Calu3 (cell line): ENCODE measurements around the gene MRPS7. TPM values are rescaled to one million over a fixed set of nuclear protein-coding genes. Genes with fewer than 3 reads are reported as not detected.

Experiments
- BruUV-seq: library from RNA; stranded (reverse); fragments of 400-500 nt; replicated peaks from 2 replicates; lab custom pipeline; 2021; lab: Mats Ljungman, UMichigan
- CTCF ChIA-PET: fragments of 300-600 bp; sonication (Branson Sonifier 250); formaldehyde crosslinking; loops from one replicate; lab custom pipeline; 2022; ENCODE audit warnings: antibody characterized with exemption; lab: Charles Lee
- DNase-seq: peaks from one replicate; pipeline ENCODE4 v3.0.0; 2022
- H3K27ac Mint-ChIP-seq: one replicate; pipeline ENCODE4 v1.8.0; 2022; ENCODE audit warnings: mixed read lengths; ENCODE audit not compliant: unreplicated experiment
- H3K27me3 Mint-ChIP-seq: one replicate; pipeline ENCODE4 v1.8.0; 2022; ENCODE audit warnings: mixed read lengths; ENCODE audit not compliant: unreplicated experiment
- H3K36me3 Mint-ChIP-seq: one replicate; pipeline ENCODE4 v1.8.0; 2022; ENCODE audit warnings: mild to moderate bottlenecking, moderate library complexity, mixed read lengths; ENCODE audit not compliant: insufficient read depth, unreplicated experiment
- H3K4me1 Mint-ChIP-seq: one replicate; pipeline ENCODE4 v1.8.0; 2022; ENCODE audit warnings: mild to moderate bottlenecking, low read depth, mixed read lengths; ENCODE audit not compliant: unreplicated experiment
- H3K4me3 Mint-ChIP-seq: one replicate; pipeline ENCODE4 v1.8.0; 2022; ENCODE audit warnings: mild to moderate bottlenecking, low read depth, moderate library complexity, mixed read lengths; ENCODE audit not compliant: unreplicated experiment
- H3K9me3 Mint-ChIP-seq: one replicate; pipeline ENCODE4 v1.8.0; 2022; ENCODE audit warnings: low read depth, mixed read lengths; ENCODE audit not compliant: unreplicated experiment
- intact Hi-C: fragments of 100-400 bp; cut with micrococcal nuclease; formaldehyde crosslinking; loops from one replicate; pipeline ENCODE4 v1.10.0; 2022; ENCODE audit not compliant: unreplicated experiment
- total RNA-seq: library from RNA; stranded (reverse); gene quantifications from 2 replicates; pipeline ENCODE4 v1.2.3, GENCODE V29; 2022
- TF ChIP-seq, protein P1 (sequence below): fragments of 200-600 bp; IDR thresholded peaks from one replicate; pipeline ENCODE4 v1.8.0; 2022; ENCODE audit warnings: antibody characterized with exemption; ENCODE audit not compliant: unreplicated experiment

The MRPS7 gene
- total RNA-seq, 1 experiment from 2014 or later: 62.0 TPM

DNA sequence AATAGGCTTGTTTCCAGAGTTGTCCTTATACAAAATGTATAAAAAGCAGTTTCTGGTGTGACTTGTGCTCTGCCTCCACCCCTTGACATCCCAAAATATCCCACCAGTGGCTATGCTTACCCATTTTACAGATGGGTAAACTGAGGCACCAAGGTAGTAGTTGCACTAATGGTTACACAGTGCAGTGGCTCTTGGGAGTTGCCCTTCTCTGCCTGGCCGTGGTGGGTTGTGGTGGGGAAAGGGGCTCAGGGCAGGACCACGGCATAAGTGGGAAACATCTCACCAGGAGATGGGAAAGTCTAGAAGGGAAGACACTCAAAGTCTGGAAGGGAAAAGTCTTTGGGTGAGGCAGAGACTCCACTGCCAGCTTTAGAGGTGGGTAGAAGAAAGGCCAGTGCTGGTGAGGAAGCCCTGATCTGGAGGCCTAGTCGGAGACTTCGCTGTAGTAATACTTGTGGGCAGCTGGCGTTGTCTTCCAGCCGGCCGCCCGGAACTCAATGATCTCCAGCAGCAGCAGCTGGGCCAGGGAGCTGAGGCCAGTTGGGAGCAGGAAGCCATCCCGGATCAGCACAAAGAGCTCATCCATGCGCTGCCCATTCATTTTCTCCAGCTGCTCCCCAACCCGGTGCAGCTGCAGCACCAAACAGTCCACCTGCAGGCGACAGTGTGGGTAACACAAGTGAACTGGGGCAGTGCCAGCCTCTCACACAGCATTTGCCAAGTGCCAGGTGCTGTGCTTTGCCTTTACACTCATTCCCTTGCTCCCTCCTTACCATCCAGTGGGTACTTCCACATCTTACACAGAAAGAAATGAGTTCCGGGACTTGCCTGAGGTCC is 4.9 kb downstream of the MRPS7 start:
- no peak for DNase-seq
- Mint-ChIP-seq H3K27me3 (no peaks in the 10 kb centered on the region), H3K9me3 (no peaks in the 10 kb centered on the region), H3K4me3 (no peak overlapping the region), H3K36me3 (peaks cover 73% of the 10 kb centered on the region), H3K4me1 (peaks cover 13% of the 10 kb centered on the region), H3K27ac (no peak overlapping the region)
- CTCF ChIA-PET: no interaction called here
- intact Hi-C loops: no loop called here
- TF ChIP-seq, protein P1, sequence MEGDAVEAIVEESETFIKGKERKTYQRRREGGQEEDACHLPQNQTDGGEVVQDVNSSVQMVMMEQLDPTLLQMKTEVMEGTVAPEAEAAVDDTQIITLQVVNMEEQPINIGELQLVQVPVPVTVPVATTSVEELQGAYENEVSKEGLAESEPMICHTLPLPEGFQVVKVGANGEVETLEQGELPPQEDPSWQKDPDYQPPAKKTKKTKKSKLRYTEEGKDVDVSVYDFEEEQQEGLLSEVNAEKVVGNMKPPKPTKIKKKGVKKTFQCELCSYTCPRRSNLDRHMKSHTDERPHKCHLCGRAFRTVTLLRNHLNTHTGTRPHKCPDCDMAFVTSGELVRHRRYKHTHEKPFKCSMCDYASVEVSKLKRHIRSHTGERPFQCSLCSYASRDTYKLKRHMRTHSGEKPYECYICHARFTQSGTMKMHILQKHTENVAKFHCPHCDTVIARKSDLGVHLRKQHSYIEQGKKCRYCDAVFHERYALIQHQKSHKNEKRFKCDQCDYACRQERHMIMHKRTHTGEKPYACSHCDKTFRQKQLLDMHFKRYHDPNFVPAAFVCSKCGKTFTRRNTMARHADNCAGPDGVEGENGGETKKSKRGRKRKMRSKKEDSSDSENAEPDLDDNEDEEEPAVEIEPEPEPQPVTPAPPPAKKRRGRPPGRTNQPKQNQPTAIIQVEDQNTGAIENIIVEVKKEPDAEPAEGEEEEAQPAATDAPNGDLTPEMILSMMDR: no peak
- no TSS peak for BruUV-seq

DNA sequence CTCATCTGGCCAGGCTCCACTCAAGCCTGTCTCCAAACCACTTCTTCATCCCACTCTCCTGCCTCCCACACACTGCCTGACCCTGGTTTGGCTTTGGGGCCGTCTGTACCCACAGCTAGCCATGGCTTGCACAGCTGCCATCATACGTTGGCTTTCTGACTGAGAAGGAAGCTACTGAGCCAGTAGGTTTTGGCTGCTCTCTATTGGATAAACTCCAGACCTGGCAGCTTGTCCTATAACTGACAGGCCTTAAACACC is 5.4 kb downstream of the MRPS7 start:
- CTCF ChIA-PET: no interaction called here
- H3K4me1 Mint-ChIP-seq: peaks cover 13% of the 10 kb centered on the region
- H3K27me3 Mint-ChIP-seq: no peaks in the 10 kb centered on the region
- H3K36me3 Mint-ChIP-seq: peaks cover 73% of the 10 kb centered on the region
- no TSS peak for BruUV-seq
- intact Hi-C loops: no loop called here
- TF ChIP-seq, protein P1: no peak
- H3K27ac Mint-ChIP-seq: no peak overlapping the region
- H3K4me3 Mint-ChIP-seq: no peak overlapping the region
- DNase-seq: no peak
- H3K9me3 Mint-ChIP-seq: no peaks in the 10 kb centered on the region

DNA sequence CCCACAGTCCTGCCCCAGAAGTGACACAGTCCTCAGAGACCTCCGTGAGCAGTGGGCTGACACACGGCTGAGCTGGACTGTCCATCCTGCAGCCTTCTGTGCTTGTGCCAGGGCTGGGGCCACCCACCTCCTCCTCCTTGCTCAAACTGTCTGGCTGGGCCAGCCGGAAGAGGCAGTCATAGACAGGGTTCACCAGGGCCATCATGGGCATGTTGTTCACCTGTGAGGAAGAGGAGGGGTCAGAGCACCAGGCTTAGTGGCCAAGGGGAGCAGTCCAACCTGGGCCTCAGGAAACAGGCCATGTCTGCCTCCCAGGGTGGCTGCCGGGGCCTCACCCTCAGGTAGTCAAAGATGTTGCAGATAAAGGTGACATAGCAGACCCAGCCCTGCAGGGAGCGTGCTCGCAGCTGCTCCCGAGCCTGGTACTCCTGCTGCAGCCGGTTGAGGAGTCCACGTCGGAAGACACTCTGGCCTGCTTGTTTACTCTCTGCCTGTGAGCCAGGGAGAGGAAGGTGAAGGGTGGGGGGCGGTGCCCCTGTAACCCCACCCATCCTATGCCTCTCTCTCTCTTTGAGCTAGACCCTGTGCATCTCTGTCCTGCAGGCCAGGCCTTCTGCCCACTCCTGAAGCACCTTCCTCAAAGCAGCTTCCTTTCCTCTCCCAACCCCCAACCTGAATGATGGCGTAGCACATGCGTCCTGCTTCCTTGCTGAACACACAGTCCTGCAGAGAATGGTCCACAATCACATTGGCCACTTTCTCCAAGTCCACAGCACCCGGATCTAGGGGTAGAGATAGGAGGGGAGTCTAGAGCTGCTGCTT is 5.9 kb downstream of the MRPS7 start:
- no TSS peak for BruUV-seq
- Mint-ChIP-seq H3K4me1 (peaks cover 13% of the 10 kb centered on the region), H3K27ac (no peak overlapping the region), H3K36me3 (peaks cover 73% of the 10 kb centered on the region), H3K27me3 (no peaks in the 10 kb centered on the region), H3K4me3 (no peak overlapping the region), H3K9me3 (no peaks in the 10 kb centered on the region)
- peak; percentile 20 for DNase-seq
- CTCF ChIA-PET: no interaction called here
- intact Hi-C loops: no loop called here
- TF ChIP-seq, protein P1: no peak

DNA sequence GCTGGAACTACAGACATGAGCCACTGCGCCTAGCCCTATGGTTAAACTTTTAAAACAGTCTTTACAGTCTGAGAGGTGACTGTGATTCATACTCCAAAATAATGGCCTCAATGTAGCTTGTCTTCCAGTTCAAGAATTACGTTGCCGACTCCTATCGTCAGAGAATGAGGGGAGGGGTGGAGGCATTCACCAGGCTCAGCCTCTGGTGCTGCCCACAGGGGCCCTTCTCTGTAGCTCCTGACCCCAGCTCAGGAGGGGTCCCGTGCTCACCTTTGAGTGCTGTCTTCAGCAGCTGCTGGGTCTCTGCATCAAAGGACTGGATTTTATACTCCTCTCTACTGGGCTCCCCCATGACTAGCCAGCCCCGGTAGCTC is 8.2 kb downstream of the MRPS7 start:
- intact Hi-C loops: no loop called here
- CTCF ChIA-PET: interaction anchor here (0.6 to 2.6 kb wide), 7 partner anchors 8 to 247 kb away, joined by 3 to 32 read pairs (median 8); partner anchors contain the start of genes GGA3, GRB2, MRPS7 and SLC25A19
- H3K27me3 Mint-ChIP-seq: no peaks in the 10 kb centered on the region
- H3K4me1 Mint-ChIP-seq: peaks cover 13% of the 10 kb centered on the region
- DNase-seq: no peak
- peak overlapping the region; percentile 89 for H3K27ac Mint-ChIP-seq
- H3K9me3 Mint-ChIP-seq: no peaks in the 10 kb centered on the region
- BruUV-seq: no TSS peak
- TF ChIP-seq, protein P1: no peak
- H3K4me3 Mint-ChIP-seq: peak overlapping the region; percentile 91
- H3K36me3 Mint-ChIP-seq: peaks cover 64% of the 10 kb centered on the region
